Parathyroid adenoma (tissue), 2 donors: ENCODE measurements around the gene NOVA2.
A peak's percentile ranks its signal among the peaks of the same experiment; 100 is the strongest.

Experiments used
- H2AFZ ChIP-seq: fragments of 300-600 bp; sonication (generic); one replicate; pipeline ENCODE4 v1.7.0; 2017; ENCODE audit warnings: antibody characterized with exemption, mild to moderate bottlenecking
- H3K27ac ChIP-seq: fragments of 300-600 bp; sonication (generic); one replicate; pipeline ENCODE4 v1.7.0; 2017
- H3K27me3 ChIP-seq: fragments of 300-600 bp; sonication (generic); one replicate; pipeline ENCODE4 v1.7.0; 2017; ENCODE audit warnings: low read length; ENCODE audit not compliant: control insufficient read depth, insufficient read depth
- H3K36me3 ChIP-seq: fragments of 300-600 bp; sonication (generic); one replicate; pipeline ENCODE4 v1.7.0; 2017; ENCODE audit warnings: low read length; ENCODE audit not compliant: control insufficient read depth, insufficient read depth
- H3K4me1 ChIP-seq: fragments of 300-600 bp; sonication (generic); one replicate; pipeline ENCODE4 v1.7.0; 2017; ENCODE audit warnings: control low read depth
- H3K4me2 ChIP-seq: fragments of 300-600 bp; sonication (generic); one replicate; pipeline ENCODE4 v1.7.0; 2017; ENCODE audit warnings: low read length
- H3K4me3 ChIP-seq: fragments of 300-600 bp; sonication (generic); one replicate; pipeline ENCODE4 v1.7.0; 2017; ENCODE audit warnings: low read depth, low read length
- H3K79me2 ChIP-seq: fragments of 300-600 bp; sonication (generic); one replicate; pipeline ENCODE4 v1.7.0; 2017; ENCODE audit warnings: control low read depth
- H3K9ac ChIP-seq: fragments of 300-600 bp; sonication (generic); one replicate; pipeline ENCODE4 v1.7.0; 2017; ENCODE audit warnings: mild to moderate bottlenecking
- H3K9me3 ChIP-seq: fragments of 300-600 bp; sonication (generic); one replicate; pipeline ENCODE4 v1.7.0; 2017; ENCODE audit warnings: low read length; ENCODE audit not compliant: control insufficient read depth
- CTCF ChIP-seq: fragments of 300-600 bp; sonication (generic); IDR thresholded peaks from one replicate; pipeline ENCODE4 v1.7.0; 2017; ENCODE audit warnings: antibody characterized with exemption, mild to moderate bottlenecking
- donor health status: primary hyperparathyroidism.

Gene NOVA2

GRCh38 chr19:45968626-45969025 lies 5.0 kb downstream of the NOVA2 start:
- no peak overlapping the region for H3K9ac ChIP-seq
- H3K4me2 ChIP-seq: no peak overlapping the region
- no peak overlapping the region for H3K27ac ChIP-seq
- peaks cover 5% of the 10 kb centered on the region for H3K4me1 ChIP-seq
- H3K36me3 ChIP-seq: no peaks in the 10 kb centered on the region
- no peaks in the 10 kb centered on the region for H3K27me3 ChIP-seq
- no peaks in the 10 kb centered on the region for H3K79me2 ChIP-seq
- no peaks in the 10 kb centered on the region for H3K9me3 ChIP-seq
- no peak for TF ChIP-seq CTCF
- no peak overlapping the region for H3K4me3 ChIP-seq
- no peak overlapping the region for H2AFZ ChIP-seq

- no peak overlapping the region for H3K9ac ChIP-seq
- no peak overlapping the region for H2AFZ ChIP-seq
- no peaks in the 10 kb centered on the region for H3K79me2 ChIP-seq
- no peak overlapping the region for H3K4me2 ChIP-seq
- H3K4me3 ChIP-seq: no peak overlapping the region
- no peak for TF ChIP-seq CTCF
- no peaks in the 10 kb centered on the region for H3K9me3 ChIP-seq
- no peak overlapping the region for H3K27ac ChIP-seq
- no peaks in the 10 kb centered on the region for H3K36me3 ChIP-seq
- no peaks in the 10 kb centered on the region for H3K27me3 ChIP-seq
- H3K4me1 ChIP-seq: peaks cover 1% of the 10 kb centered on the region
Measured at GRCh38 chr19:45967246-45967645, 6.4 kb downstream of the NOVA2 start.

- Histone ChIP-seq H3K9ac (no peak overlapping the region), H3K36me3 (no peaks in the 10 kb centered on the region), H3K9me3 (no peaks in the 10 kb centered on the region), H3K4me2 (no peak overlapping the region), H2AFZ (no peak overlapping the region), H3K79me2 (no peaks in the 10 kb centered on the region), H3K27me3 (no peaks in the 10 kb centered on the region), H3K4me3 (no peak overlapping the region), H3K27ac (no peak overlapping the region), H3K4me1 (no peaks in the 10 kb centered on the region)
- no peak for TF ChIP-seq CTCF
Measured at GRCh38 chr19:45962021-45962420, 11.6 kb downstream of the NOVA2 start.

- Histone ChIP-seq H3K4me3 (no peak overlapping the region), H3K27ac (peak overlapping the region; percentile 4), H3K27me3 (no peaks in the 10 kb centered on the region), H3K9me3 (no peaks in the 10 kb centered on the region), H3K9ac (no peak overlapping the region), H2AFZ (no peak overlapping the region), H3K79me2 (no peaks in the 10 kb centered on the region), H3K4me2 (no peak overlapping the region), H3K4me1 (no peaks in the 10 kb centered on the region), H3K36me3 (no peaks in the 10 kb centered on the region)
- no peak for TF ChIP-seq CTCF
Measured at GRCh38 chr19:45960595-45961235, 12.9 kb downstream of the NOVA2 start.

GRCh38 chr19:45959517-45960025 lies 14.1 kb downstream of the NOVA2 start:
- Histone ChIP-seq H3K27me3 (no peaks in the 10 kb centered on the region), H3K79me2 (no peaks in the 10 kb centered on the region), H3K4me2 (no peak overlapping the region), H3K4me1 (no peaks in the 10 kb centered on the region), H2AFZ (no peak overlapping the region), H3K4me3 (no peak overlapping the region), H3K9me3 (no peaks in the 10 kb centered on the region), H3K36me3 (no peaks in the 10 kb centered on the region), H3K27ac (peak overlapping the region; percentile 61), H3K9ac (no peak overlapping the region)
- no peak for TF ChIP-seq CTCF
